Smooth muscle cell (in vitro differentiated cells): ENCODE results near the gene DTHD1. TPM values are rescaled to one million over a fixed set of nuclear protein-coding genes. Genes with fewer than 3 reads are reported as not detected.

Experiments
- DNase-seq: peaks from one replicate; lab custom pipeline; 2025; ENCODE audit not compliant: unreplicated experiment; lab: John Stamatoyannopoulos, UW
- H2AFZ ChIP-seq: fragments of 200-600 bp; sonication (generic); 2 replicates; pipeline ENCODE4 v1.6.0; 2016; ENCODE audit warnings: antibody characterized with exemption, low read depth, mild to moderate bottlenecking
- H3F3A ChIP-seq: fragments of 200-600 bp; sonication (generic); 2 replicates; pipeline ENCODE4 v1.6.0; 2017; ENCODE audit warnings: antibody characterized with exemption, low read depth
- H3K27ac ChIP-seq: fragments of 200-600 bp; sonication (generic); 2 replicates; pipeline ENCODE4 v1.5.1; 2016; ENCODE audit warnings: low read depth, mild to moderate bottlenecking
- H3K27me3 ChIP-seq: fragments of 200-600 bp; sonication (generic); 2 replicates; pipeline ENCODE4 v1.6.1; 2016; ENCODE audit warnings: low read depth, mild to moderate bottlenecking
- H3K36me3 ChIP-seq: fragments of 200-600 bp; sonication (generic); 2 replicates; pipeline ENCODE4 v1.5.1; 2016; ENCODE audit warnings: low read depth
- H3K4me1 ChIP-seq: fragments of 200-600 bp; sonication (generic); 2 replicates; pipeline ENCODE4 v1.5.1; 2016; ENCODE audit warnings: low read depth
- H3K4me2 ChIP-seq: fragments of 200-600 bp; sonication (generic); 2 replicates; pipeline ENCODE4 v1.6.0; 2016; ENCODE audit warnings: mild to moderate bottlenecking
- H3K4me3 ChIP-seq: fragments of 200-600 bp; sonication (generic); 2 replicates; pipeline ENCODE4 v1.5.1; 2016; ENCODE audit warnings: mild to moderate bottlenecking
- H3K79me2 ChIP-seq: fragments of 200-600 bp; sonication (generic); 2 replicates; pipeline ENCODE4 v1.6.0; 2016; ENCODE audit warnings: low read depth, mild to moderate bottlenecking
- H3K9ac ChIP-seq: fragments of 200-600 bp; sonication (generic); 2 replicates; pipeline ENCODE4 v1.6.0; 2016; ENCODE audit warnings: low read depth
- H3K9me3 ChIP-seq: fragments of 200-600 bp; sonication (generic); replicated peaks from 2 replicates; pipeline ENCODE4 v1.5.1; 2016; ENCODE audit warnings: low read depth
- H4K20me1 ChIP-seq: fragments of 200-600 bp; sonication (generic); 2 replicates; pipeline ENCODE4 v1.6.0; 2016; ENCODE audit warnings: low read depth
- CTCF ChIP-seq: fragments of 200-600 bp; sonication (generic); IDR thresholded peaks from 2 replicates; pipeline ENCODE4 v1.5.1; 2017; ENCODE audit warnings: borderline replicate concordance, mild to moderate bottlenecking, antibody characterized with exemption; ENCODE audit not compliant: insufficient read depth, poor library complexity, severe bottlenecking
- WGBS: methylation state at CpG from one replicate; pipeline ENCODE4 v1.1.7; 2016; ENCODE audit warnings: low lambda C conversion rate; 5-methylcytosine and 5-hydroxymethylcytosine counted together
- polyA plus RNA-seq: library from polyadenylated mRNA; unstranded; fragments of >200 nt; fragmentation: Nextera tagmentation; extraction: Ambion mirVana; gene quantifications from 2 replicates; pipeline ENCODE4 v1.2.1, GENCODE V29; 2016
- total RNA-seq: library from RNA; depleted of rRNA; stranded (reverse); fragments of >200 nt; gene quantifications from 2 replicates; pipeline ENCODE4 v1.2.3, GENCODE V29; 2014

The DTHD1 gene
- total and polyA plus RNA-seq, 2 experiments from 2014 or later = not detected

GRCh38 chr4:36323816-36324419 is 42.5 kb downstream of the DTHD1 start:
- no peaks in the 10 kb centered on the region for H3K4me1 ChIP-seq
- no peak overlapping the region for H3K4me2 ChIP-seq
- peaks cover 3% of the 10 kb centered on the region for H3K27me3 ChIP-seq
- no peak overlapping the region for H3K4me3 ChIP-seq
- TF ChIP-seq CTCF = no peak
- H3K79me2 ChIP-seq = no peaks in the 10 kb centered on the region
- WGBS = 68% methylated on average over 2 of the region's 2 CpGs
- no peaks in the 10 kb centered on the region for H4K20me1 ChIP-seq
- no peaks in the 10 kb centered on the region for H3K9me3 ChIP-seq
- no peak overlapping the region for H2AFZ ChIP-seq
- H3K27ac ChIP-seq = no peak overlapping the region
- no peaks in the 10 kb centered on the region for H3K36me3 ChIP-seq
- no peaks in the 10 kb centered on the region for H3F3A ChIP-seq
- no peak overlapping the region for H3K9ac ChIP-seq
- DNase-seq = no peak

GRCh38 chr4:36324808-36325207 is 43.4 kb downstream of the DTHD1 start:
- H2AFZ ChIP-seq = no peak overlapping the region
- TF ChIP-seq CTCF = no peak
- no peaks in the 10 kb centered on the region for H3K9me3 ChIP-seq
- H3K9ac ChIP-seq = no peak overlapping the region
- 93% methylated on average over 4 of the region's 4 CpGs for WGBS
- H3K79me2 ChIP-seq = no peaks in the 10 kb centered on the region
- H3K4me2 ChIP-seq = no peak overlapping the region
- H3K4me1 ChIP-seq = no peaks in the 10 kb centered on the region
- H3K4me3 ChIP-seq = no peak overlapping the region
- H3K27ac ChIP-seq = no peak overlapping the region
- peaks cover 3% of the 10 kb centered on the region for H3K27me3 ChIP-seq
- H3K36me3 ChIP-seq = no peaks in the 10 kb centered on the region
- no peaks in the 10 kb centered on the region for H3F3A ChIP-seq
- H4K20me1 ChIP-seq = no peaks in the 10 kb centered on the region
- DNase-seq = no peak

DNA sequence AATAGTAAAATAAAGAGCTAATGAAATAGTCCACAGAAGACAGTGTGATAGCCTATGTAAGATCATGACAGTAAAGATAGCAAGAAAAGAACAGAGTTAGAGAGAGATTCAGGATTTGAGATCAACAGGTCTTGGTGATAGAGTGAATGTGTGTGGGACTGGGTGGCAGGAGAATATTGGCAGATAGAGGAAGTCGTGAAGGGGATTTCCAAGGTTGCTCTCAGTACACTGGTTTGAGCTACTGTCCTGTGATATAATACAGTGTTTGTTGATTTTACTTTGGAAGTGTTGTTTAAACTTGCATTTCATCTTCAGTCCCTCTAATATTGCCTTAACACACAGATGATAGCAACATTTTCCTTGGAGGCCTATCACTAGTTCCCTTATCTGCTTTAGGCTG is 44.1 kb downstream of the DTHD1 start:
- H2AFZ ChIP-seq = no peak overlapping the region
- H3K36me3 ChIP-seq = no peaks in the 10 kb centered on the region
- no peak overlapping the region for H3K4me2 ChIP-seq
- 56% methylated on average over 1 of the region's 1 CpG for WGBS
- H3K4me3 ChIP-seq = no peak overlapping the region
- no peaks in the 10 kb centered on the region for H3K4me1 ChIP-seq
- H4K20me1 ChIP-seq = no peaks in the 10 kb centered on the region
- no peak overlapping the region for H3K9ac ChIP-seq
- no peaks in the 10 kb centered on the region for H3F3A ChIP-seq
- no peak overlapping the region for H3K27ac ChIP-seq
- TF ChIP-seq CTCF = no peak
- no peak for DNase-seq
- no peaks in the 10 kb centered on the region for H3K79me2 ChIP-seq
- no peaks in the 10 kb centered on the region for H3K9me3 ChIP-seq
- peaks cover 3% of the 10 kb centered on the region for H3K27me3 ChIP-seq

- H4K20me1 ChIP-seq = no peaks in the 10 kb centered on the region
- H3K9me3 ChIP-seq = no peaks in the 10 kb centered on the region
- TF ChIP-seq CTCF = no peak
- WGBS = 75% methylated on average over 3 of the region's 3 CpGs
- no peaks in the 10 kb centered on the region for H3F3A ChIP-seq
- no peak for DNase-seq
- H2AFZ ChIP-seq = no peak overlapping the region
- H3K27me3 ChIP-seq = peaks cover 3% of the 10 kb centered on the region
- no peak overlapping the region for H3K4me2 ChIP-seq
- H3K27ac ChIP-seq = no peak overlapping the region
- no peak overlapping the region for H3K9ac ChIP-seq
- no peaks in the 10 kb centered on the region for H3K36me3 ChIP-seq
- H3K79me2 ChIP-seq = no peaks in the 10 kb centered on the region
- no peaks in the 10 kb centered on the region for H3K4me1 ChIP-seq
- no peak overlapping the region for H3K4me3 ChIP-seq
Observed at GRCh38 chr4:36325926-36326325, 44.5 kb downstream of the DTHD1 start.
